CD4-positive, alpha-beta T cell treated with Interleukin-21 for 1 hour (primary cell): ENCODE measurements around the gene ALOX5AP.

Source experiments
- DNase-seq: peaks from one replicate; pipeline ENCODE4 v3.0.0-alpha.2; 2020

ALOX5AP gene

GRCh38 chr13:30735025-30735871, at the start of gene ALOX5AP:
ALOX5AP (plus strand) TSS chr13:30735543; CDS start chr13:30735606, 63 bp downstream.
- DNase-seq = peak; percentile 54

GRCh38 chr13:30685987-30686386, 49.4 kb upstream of the ALOX5AP start:
- no peak for DNase-seq

GRCh38 chr13:30687601-30688000, 47.7 kb upstream of the ALOX5AP start:
- DNase-seq = no peak

DNA sequence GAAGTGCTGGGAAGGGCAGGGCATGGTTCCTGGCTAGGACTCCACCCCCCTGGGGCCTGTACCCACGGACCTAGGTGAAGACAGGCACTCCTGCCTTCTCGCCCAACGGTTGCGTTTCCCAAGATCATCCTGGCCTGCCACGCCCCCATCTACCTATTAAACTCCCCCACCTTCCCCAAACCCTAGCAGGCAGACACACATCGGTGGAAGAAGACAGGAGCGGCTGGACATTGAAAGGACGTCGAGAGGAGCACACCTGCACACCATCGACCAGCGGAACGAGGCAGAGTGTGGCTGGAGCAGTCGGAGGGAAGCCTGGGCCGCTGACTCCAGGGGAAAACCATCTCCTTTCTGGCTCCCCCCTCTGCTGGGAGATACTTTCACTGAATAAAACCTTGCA, 45.6 kb upstream of the ALOX5AP start:
- no peak for DNase-seq

GRCh38 chr13:30690282-30691188, 44.8 kb upstream of the ALOX5AP start:
- peak; percentile 31 for DNase-seq

- no peak for DNase-seq
Measured at GRCh38 chr13:30692113-30692512, 43.2 kb upstream of the ALOX5AP start.

- DNase-seq = no peak
Measured at GRCh38 chr13:30696278-30697176, 38.8 kb upstream of the ALOX5AP start.

DNA sequence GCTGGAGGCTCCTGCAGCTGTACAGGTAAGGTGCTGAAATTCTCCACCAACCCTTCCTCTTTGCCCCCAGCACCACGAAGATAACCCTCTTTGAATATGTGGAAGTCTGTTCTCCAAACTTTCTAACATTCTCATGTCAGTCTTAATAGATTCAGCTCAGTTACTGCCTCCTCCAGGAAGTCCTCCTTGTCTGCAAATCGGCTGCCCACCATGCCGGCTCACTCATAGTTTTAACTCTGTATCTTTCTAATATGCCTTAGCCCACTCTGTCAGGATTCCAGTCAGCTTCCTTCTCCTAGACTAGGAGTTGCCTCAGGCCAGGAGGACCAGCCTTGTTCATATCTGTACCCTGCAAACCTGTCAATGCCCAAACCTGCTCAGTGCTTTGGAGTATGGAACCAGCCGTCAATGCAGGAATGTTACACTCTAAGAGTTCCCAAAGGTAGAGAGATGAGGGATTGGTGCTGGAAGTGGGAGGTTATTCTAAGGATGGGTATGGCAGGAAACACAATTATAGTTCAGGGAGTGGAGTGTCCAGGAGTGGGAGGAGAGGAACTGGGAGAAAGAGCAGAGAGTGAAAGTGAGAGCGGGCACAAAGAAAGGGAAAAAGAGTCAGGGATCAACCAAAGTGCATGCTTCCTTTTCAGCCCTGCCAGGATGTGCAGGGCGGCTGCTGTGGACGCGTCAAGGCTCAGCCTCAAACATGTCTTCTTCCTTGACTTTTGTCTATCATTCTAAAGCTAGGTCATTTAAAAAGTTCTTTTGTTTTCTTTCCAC, 38.0 kb upstream of the ALOX5AP start:
- no peak for DNase-seq

- no peak for DNase-seq
Measured at GRCh38 chr13:30697996-30698401, 37.3 kb upstream of the ALOX5AP start.

DNA sequence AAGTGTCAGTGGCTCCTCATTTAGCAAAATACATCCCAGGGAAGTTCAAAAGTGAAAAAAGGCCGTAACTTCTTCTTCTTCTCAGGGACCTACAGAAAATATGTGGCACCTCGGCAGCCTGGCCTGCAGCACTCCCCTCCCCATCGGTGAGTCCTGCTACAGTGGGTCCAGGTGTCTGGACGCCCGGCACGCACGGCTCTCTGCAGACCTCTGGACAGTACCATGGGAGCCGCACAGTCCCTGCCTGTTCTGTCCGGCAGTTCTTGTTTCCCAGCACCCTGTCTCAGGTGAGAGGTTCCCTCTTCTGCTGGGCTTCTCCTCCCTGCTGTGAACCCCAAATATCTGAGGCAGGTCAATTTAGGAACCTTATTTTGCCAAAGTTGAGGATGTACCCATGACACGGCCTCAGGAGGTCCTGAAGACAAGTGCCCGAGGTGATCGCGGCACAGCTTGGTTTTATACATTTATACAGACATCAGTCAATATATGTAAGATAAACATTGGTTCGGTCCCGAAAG, 36.8 kb upstream of the ALOX5AP start:
- DNase-seq = no peak

GRCh38 chr13:30700364-30700763, 35.0 kb upstream of the ALOX5AP start:
- DNase-seq = no peak

DNA sequence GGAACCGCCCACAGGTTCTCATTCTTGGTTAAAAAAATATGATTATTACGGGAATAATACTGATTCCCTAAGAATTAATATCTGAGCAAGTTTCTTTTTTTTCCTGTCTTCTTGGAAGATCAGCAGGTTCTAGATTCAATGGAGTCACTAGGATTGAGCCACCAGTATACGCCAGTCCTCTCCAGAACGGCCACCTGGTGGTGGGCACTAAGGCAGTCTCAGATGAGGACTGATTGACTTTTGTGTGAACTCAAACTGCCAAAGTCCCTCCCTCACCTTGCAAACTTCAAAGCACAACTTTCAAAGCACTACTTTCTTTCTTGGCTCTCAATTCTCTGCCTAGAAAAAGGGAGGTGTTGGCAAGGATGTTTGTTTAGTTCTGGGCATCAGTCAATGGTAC, 33.3 kb upstream of the ALOX5AP start:
- no peak for DNase-seq

DNA sequence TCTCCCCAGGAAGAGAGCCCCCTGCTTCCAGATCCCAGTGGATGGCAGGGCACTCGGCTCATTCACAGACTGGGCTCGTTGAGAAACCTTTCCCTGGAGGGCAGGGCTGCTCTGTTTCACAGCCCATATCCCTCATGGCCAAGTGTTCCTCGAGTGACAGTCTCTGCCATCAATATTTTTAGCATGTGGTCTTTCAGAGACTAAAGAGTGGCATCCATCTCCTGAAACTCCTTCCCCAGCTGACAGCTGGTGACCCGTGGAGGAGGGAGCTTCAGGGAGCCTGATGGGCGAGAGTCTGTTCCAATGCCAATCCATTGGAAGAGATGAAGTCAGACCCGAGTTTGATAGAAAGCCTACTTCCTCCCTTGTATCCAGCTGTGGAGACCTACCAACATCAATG, 30.7 kb upstream of the ALOX5AP start:
- DNase-seq = no peak

DNA sequence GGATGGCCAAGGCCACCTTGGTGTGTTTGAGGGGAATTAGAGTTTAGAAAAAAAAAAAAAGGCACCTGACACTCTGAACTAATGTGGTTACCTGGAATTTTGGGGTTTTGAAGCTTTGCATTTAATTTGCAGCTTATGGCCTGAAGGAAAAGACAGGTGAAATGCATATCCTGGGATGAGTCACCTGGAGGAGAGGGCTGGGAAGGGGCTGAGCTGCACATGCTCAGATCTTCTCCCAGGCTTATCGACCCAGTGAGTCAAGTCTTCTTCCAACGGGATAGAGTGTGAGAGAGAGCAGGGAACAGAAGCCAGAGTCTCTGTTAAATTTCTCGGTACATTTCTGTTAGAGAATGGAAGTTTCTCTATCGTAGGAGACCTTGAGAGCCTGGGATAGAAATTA, 29.7 kb upstream of the ALOX5AP start:
- DNase-seq = no peak

GRCh38 chr13:30708541-30708940, 26.8 kb upstream of the ALOX5AP start:
- no peak for DNase-seq

GRCh38 chr13:30710442-30710841, 24.9 kb upstream of the ALOX5AP start:
- DNase-seq = no peak

GRCh38 chr13:30711375-30711774, 24.0 kb upstream of the ALOX5AP start:
- DNase-seq = no peak

DNA sequence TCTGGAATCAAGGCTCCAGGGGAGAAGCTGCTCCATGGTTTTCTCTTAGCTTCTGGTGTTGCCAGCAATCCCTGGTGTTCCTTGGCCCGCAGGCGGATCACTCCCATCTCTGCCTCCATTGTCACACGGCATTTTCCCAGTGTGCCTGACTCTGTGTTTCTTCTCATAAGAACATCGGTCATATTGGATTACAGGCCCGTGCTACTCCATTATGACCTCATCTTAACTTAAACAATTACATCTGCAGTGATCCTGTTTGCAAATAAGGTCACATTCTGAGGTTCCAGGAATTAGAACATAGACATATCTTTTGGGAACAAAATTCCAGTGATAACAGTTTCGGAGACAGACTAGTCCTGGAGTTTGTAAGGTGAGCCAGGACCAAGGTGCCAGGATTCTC, 23.5 kb upstream of the ALOX5AP start:
- no peak for DNase-seq

DNA sequence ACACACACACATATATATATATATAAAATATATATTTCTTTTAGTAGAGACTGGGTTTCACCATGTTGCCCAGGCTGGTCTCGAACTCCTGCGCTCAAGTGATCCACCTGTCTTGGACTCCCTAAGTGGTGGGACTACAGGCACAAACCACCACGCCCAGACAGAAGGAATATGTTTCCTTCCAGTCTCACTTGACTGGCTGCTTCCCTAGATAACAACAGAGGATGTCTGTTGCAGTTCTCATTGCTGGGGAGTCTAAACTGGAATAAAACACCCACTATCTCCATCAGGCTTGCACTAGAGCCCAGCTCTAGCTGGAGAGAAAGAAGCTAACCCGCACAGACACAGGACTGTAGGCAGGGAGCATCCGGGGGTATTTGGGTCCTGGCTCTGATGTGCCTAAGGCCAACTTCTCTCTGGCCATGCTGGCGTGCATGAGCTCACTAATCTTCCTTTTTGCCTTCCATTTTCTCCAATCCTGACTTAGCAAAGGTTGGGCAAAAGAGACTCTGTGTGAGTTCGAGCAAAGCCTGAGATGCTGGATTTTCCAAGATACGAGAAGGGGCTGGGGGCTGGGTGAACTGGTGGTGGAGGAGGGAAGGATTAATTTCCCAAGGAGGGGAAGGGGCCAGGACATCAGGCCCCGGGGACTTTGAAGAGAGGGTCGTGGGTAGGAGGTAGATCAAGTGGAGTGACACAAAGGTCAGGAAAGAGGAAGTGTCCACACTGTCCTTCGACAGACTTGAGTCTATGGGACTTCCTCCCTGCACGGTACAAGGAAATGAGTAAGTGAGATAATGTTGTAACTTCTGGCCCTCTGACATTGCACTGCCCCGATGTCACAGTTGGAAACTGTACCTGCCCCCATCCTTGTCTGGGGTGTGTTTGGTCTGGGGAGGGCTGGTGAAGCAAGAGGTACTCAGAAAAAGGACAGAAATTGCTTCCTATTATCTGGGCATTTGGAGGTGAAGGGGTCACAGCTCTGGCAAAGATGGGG, 22.5 kb upstream of the ALOX5AP start:
- peak; percentile 30 for DNase-seq

DNA sequence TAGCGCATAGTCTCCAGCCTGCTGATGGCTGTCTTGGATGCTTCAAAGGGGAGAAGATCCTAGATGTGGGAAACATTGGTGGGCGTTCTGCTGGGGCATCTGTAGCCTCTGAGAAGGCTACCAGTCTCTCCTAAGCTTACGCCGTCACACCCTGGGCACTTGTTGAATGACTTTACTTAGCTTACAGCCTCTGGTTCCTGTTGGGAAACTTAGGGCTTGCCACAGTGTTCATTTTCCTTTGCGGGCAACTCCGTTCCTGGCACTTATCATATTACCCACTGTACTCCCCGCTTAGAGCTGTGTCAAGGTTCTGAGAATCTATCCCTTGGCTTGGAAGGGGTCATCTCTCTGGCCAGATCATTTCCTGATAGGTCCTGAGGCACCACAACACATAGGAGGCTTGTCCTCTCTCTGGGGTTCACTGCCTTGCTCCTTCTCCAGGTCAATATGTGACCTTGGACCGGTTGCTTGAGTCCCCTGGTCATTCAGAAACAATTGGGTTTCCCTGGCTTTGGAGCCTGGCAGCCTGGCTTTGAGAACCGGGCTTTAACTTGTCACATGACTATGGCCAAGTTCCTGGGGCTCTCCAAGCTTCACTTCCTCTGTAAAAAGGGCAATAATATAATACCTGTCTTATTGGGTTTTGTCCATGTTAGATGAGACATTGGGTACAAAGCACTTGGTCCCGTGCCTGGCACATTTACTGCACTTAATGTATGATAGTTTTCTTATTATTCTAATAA, 20.5 kb upstream of the ALOX5AP start:
- no peak for DNase-seq
